ENCODE measurements around the gene H3-3A. TPM values are rescaled to one million over a fixed set of nuclear protein-coding genes. Genes with fewer than 3 reads are reported as not detected.

Gene H3-3A
- polyA plus RNA-seq, 1 of the 3 experiments (the other 2 are of a cell fraction): 315 TPM

- H3K4me1 ChIP-seq (ENCODE audit: control insufficient read depth in 1 of 2, insufficient read depth in 2 of 2, low read depth in 1 of 2, low read length in 1 of 2): no peaks in the 10 kb centered on the region
Measured at GRCh38 chr1:226021401-226021800, 41.1 kb upstream of the H3-3A start.

GRCh38 chr1:226021801-226022200 is 40.7 kb upstream of the H3-3A start:
- no peak overlapping the region for H2AFZ ChIP-seq (ENCODE audit: low read depth)
- no peaks in the 10 kb centered on the region for H3F3A ChIP-seq (replicated peaks; ENCODE audit: insufficient read depth)
- no peak overlapping the region for H3K27ac ChIP-seq (ENCODE audit: low read depth in 2 of 2, low read length in 1 of 2)
- ChIA-PET CTCF (interaction anchor here (0.6 to 1.3 kb wide), 2 partner anchors 103 to 573 kb away, joined by 3 read pairs; no protein-coding TSS in a partner anchor), POLR2A (no interaction called here)
- no peak overlapping the region for H3K9ac ChIP-seq
- H3K79me2 ChIP-seq (ENCODE audit: insufficient read depth): no peaks in the 10 kb centered on the region
- H3K4me2 ChIP-seq: no peak overlapping the region
- H4K20me1 ChIP-seq (ENCODE audit: insufficient read depth): no peaks in the 10 kb centered on the region
- no peaks in the 10 kb centered on the region for H3K36me3 ChIP-seq (replicated peaks in 1 of 2; ENCODE audit: control insufficient read depth in 1 of 2, insufficient read depth in 2 of 2, low read length in 1 of 2)
- DNase-seq: no peak
- no peaks in the 10 kb centered on the region for H3K27me3 ChIP-seq (ENCODE audit: insufficient read depth)
- H3K9me3 ChIP-seq: no peaks in the 10 kb centered on the region
- H3K4me3 ChIP-seq (ENCODE audit: low read depth in 2 of 2, low read length in 1 of 2): no peak overlapping the region
- TF ChIP-seq CTCF (IDR thresholded peaks at IDR 0.05) (no peak), GATA2 (CRISPR knock-in tag; IDR thresholded peaks at IDR 0.05) (no peak)
- H3K9me2 ChIP-seq: no peaks in the 10 kb centered on the region
- H3K4me1 ChIP-seq (ENCODE audit: control insufficient read depth in 1 of 2, insufficient read depth in 2 of 2, low read depth in 1 of 2, low read length in 1 of 2): no peaks in the 10 kb centered on the region
- 25% methylated on average over 2 of the region's 2 CpGs for WGBS (ENCODE audit: low lambda C conversion rate)

More at GRCh38 chr1:226021401-226021800, 41.1 kb upstream of the H3-3A start:
- H3K27me3 ChIP-seq (ENCODE audit: insufficient read depth): no peaks in the 10 kb centered on the region
- no peak overlapping the region for H3K9ac ChIP-seq
- no peaks in the 10 kb centered on the region for H3K9me3 ChIP-seq
- TF ChIP-seq MAX (IDR thresholded peaks at IDR 0.05; ENCODE audit: low read depth): no peak
- no peak for TF ChIP-seq REST (IDR thresholded peaks at IDR 0.05; ENCODE audit: low read depth, low read length)
- no peak for TF ChIP-seq GATA2 (CRISPR knock-in tag; IDR thresholded peaks at IDR 0.05)
- TF ChIP-seq YY1 (IDR thresholded peaks at IDR 0.05; ENCODE audit: low read depth): no peak
- TF ChIP-seq MEF2A (IDR thresholded peaks at IDR 0.05; ENCODE audit: borderline replicate concordance, low read depth): no peak
- no peak overlapping the region for H3K4me2 ChIP-seq
- no peaks in the 10 kb centered on the region for H3F3A ChIP-seq (replicated peaks; ENCODE audit: insufficient read depth)
- H4K20me1 ChIP-seq (ENCODE audit: insufficient read depth): no peaks in the 10 kb centered on the region
- POLR2A ChIA-PET: no interaction called here
- no peak overlapping the region for H3K27ac ChIP-seq (ENCODE audit: low read depth in 2 of 2, low read length in 1 of 2)
- H3K36me3 ChIP-seq (replicated peaks in 1 of 2; ENCODE audit: control insufficient read depth in 1 of 2, insufficient read depth in 2 of 2, low read length in 1 of 2): no peaks in the 10 kb centered on the region
- no peak overlapping the region for H3K4me3 ChIP-seq (ENCODE audit: low read depth in 2 of 2, low read length in 1 of 2)
- H2AFZ ChIP-seq (ENCODE audit: low read depth): no peak overlapping the region
- CTCF ChIA-PET: interaction anchor here (0.6 to 1.3 kb wide), 2 partner anchors 104 to 572 kb away, joined by 3 read pairs; no protein-coding TSS in a partner anchor
- 40% methylated on average over 3 of the region's 3 CpGs for WGBS (ENCODE audit: low lambda C conversion rate)
- DNase-seq: no peak
- no peaks in the 10 kb centered on the region for H3K79me2 ChIP-seq (ENCODE audit: insufficient read depth)
- no peaks in the 10 kb centered on the region for H3K9me2 ChIP-seq
